ENCODE results near the gene ARAP1.

ARAP1 gene

DNA sequence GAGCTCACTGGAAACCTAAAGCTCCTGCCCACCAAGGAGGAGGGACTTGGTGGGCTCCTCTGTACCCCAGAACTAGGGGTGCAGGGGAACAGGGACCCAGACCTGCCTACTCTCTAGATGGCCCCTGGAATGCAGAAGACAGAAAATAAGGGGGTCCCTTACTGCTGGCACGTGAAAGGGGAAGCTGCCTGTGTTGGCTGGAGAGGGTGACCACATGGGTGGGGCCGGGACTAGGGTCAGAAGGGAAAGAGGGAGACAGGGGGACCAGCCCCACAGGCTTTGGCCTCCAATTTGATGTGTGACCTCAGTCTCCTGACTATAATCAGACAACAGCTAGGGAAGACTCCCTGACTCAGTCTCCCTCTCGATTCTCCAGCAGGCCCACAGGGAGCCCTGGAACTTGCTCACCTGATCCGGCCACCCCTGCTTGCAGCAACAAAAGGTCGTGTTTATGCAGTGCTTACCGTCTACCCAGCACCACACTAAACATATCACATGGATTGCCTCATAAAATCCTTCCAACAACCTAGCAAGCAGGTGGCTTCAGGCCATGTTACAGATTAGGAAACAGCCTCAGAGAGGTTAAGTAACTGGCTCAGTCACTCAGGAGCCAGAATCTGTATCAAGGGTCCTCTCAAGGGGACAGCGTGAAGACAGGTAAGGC lies 10.2 kb downstream of the ARAP1 start:
- FAIRE-seq, result no peak

DNA sequence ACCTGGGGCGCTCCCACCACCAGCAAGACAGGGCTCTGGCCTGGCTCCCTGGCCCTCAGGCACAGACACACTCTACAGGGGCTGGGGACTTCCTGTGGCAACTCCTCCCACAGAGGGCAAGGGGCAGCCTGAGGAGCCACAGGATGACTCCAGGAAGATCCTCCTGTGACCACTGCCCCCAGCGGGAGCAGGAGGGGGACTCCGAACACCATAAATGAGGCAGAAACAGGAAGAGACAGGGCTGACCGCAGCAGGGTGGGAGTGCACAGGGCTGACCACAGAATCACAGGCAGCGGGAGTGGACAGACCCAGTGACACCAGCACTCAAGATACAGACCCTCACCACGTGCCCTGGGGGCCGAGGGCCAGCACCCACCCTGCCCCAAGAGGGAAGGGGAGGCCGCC lies 10.8 kb downstream of the ARAP1 start:
- FAIRE-seq, result no peak

DNA sequence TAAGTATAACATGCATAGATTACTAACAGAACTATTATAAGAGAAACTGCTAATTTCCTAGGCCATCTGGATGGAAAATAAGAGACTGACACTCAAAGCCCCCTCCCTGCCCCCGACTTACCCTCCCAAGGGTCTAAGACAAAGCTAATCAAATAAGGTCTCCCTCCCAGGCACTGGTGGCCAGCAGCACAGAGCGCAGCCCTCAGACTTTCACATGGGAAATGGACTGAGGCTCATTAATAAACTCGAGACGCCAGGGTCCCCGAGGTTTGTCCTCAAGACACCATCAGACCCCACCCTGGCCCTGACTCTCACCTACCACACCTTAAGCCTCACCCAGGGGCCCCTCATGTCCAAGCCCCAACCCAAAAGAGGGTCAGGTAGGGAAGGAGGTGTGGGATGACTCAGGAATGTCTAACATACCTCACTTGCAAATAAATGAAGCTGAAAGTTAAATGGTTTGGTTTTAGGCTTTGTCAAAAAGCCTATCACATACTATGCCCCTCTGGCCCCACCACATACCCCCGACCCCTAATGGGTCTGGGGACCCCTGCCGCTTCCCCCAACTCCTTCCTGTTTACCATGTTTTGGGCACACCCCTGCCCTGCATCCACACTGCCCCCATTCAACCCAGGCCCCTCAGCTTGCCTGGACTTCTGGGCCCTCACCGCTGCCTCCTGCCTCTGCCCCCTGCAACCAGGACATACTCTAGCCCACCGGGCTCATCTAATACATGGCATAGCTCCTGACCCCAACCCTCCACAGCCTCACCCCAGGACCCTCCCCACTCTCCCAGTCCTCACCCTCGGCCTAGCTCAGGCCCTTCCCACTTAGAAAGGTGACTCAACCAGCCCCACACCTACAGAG lies 11.4 kb downstream of the ARAP1 start:
- FAIRE-seq, result no peak

DNA sequence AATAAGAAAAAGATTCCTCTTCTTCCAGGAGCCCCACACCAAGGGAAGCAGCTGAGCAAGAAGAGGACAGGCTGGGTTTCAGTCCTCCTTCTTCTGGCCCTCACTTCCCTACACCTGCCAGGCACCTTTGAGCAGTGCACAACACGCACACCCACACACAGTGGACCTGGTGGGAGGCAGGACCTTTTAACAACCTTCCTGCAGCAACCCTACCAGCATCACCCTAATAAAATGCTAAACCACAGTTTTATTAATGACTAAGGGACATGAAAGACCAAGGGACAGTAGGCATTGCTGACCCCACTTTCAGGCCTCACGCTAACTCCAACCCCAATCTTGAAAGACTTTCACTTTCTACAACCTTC lies 12.2 kb downstream of the ARAP1 start:
- FAIRE-seq, result no peak

DNA sequence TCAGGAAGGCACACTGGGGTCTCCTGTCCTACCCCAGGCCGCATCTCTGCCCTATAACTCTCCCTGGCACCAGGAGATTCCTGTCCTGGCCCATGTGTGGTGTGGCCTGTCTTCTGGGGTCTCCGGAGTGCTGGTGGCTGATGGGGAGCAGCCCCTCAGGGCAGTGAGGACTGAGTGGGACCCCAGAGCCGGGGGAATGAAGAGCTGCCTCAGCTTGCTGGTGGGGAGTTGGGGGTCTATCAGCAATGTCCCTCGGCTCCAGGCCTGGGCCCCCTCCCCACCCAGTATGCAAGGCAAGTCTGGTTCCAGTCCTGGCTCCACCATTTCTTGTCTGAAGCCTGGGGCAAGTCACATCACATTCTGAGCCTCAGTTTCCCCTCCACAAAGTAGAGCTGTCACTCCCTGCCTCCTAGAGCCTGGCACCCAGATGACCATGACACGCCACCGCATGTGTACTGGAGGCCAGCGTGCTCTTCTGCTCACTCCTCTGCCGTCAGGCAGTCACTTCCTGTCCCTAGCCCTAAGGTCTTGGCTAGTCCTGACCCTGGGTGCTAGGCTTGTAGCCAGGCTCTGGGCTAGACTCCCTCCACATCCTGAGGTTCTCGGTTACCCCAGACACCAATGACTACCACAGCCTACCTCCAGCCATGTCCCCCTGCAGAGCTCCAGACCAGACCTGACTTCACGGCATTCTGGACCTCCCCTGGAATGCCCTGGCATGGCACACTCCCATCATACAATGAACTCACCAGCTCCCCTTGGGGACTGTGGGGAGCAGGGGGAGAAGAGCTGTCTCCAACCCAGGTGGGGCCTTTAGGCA lies 12.8 kb downstream of the ARAP1 start:
- no peak for FAIRE-seq

DNA sequence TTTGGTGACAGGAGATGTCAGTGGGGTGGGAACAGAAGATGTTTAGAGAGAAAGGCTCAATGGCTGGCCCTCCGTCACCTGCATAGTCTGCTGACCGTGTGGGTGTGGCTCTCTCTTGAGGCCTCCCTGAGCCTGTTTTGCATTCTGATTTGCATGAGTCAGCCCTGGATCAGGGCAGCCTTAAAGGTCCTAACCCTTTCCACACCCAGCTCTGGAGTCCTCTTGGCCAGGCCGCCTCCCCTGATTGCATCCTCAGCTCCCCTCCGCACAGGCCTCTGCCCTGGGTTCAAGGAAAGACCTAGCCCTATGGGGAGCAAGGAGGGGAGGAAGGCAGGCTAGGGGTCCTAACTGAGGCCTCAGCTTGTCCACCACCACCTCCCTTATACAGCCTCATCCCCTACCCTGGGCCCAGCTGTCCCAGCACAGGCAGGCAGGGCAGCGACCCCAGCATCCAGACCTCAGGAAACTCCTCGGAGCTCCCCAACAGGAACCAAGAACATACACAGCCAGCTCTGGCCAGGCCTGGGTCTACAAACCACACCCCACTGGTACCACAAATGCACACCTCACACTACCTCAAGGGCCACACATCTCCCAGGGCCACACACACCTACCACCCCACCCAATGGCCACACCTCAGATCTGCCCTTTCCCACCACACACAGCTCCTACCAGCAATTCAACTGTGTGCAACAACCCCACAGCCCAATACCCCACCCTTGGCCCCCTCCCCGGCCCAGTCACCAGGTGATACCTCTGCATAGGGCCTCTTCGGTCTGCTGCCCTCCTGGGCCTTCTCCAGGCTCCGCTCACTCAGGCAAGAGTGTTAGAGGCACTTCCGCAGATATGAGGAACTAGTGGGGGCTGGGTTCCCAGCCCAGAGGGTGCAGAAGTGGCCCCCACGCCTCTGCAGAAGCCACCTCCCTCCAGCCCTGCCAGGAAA lies 13.7 kb downstream of the ARAP1 start:
- no peak for FAIRE-seq

DNA sequence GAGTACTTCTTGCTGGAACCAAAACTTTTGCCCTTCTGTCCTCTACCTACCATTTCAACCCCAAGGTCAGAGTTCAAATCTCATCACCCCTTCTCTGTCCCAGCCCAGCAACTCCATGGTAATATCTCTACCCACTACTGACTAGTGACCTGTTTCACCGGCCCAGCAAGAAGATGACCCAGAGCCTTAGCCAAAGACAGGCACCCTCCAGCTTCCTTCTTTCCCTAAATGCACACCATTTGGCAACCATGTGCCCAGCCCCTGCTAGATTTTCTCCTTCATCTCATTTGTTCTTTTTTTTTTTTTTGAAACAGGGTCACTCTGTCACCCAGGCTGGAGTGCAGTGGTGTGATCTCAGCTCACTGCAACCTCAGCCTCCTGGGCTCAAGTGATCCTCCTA lies 14.9 kb downstream of the ARAP1 start:
- FAIRE-seq, result no peak

DNA sequence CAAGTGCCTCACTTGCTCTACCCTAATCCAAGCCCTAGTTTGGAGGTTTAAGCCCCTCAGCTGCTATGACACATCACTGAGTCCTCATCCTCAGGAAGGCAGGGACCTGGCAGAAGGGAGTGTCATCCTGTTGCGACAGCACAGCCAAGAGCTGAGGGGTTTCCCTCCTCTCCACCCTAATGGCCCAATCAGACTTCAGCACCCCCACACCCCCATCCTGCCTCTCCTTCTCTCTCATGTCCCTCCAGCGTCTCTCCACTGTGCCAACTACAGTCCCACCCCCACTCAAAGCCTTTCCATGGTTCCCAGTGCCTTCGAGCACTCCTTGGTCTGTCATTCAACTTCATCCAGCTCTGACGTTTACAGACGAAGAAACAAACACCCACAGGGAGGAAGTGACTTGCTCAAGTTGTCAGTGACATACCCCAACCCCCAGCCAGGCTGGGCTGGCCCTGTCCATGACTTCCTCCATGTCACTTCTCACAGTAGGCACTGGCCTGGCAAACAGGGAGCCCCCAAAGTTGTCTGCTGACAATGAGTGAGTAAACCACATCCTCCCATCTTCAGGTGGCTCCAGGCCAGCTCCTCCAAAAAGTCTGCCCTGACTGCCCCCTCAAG lies 15.6 kb downstream of the ARAP1 start:
- FAIRE-seq, result no peak

DNA sequence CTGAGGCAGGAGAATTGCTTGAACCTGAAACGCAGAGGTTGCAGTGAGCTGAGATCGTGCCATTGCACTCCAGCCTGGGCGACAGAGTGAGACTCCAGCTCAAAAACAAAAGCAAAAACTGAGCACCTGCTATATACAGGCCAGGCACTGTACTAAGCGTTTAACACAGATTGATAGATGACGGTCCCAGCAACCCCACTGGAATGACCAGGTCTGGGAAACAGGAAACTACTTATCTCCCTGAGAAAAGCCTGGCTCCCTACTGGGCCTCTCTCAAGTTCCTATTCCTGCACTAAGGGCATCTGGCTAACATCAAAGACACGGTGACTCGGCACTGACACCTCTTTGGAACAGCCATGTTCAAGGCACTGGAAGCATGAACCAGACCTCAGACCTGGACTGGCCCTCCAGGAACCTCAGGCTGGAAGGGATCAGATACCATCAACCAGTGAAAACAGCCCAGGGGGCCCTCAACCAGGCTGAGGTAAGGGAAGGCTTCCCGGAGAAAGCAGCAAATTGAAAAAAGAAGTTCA lies 16.6 kb downstream of the ARAP1 start:
- no peak for FAIRE-seq

DNA sequence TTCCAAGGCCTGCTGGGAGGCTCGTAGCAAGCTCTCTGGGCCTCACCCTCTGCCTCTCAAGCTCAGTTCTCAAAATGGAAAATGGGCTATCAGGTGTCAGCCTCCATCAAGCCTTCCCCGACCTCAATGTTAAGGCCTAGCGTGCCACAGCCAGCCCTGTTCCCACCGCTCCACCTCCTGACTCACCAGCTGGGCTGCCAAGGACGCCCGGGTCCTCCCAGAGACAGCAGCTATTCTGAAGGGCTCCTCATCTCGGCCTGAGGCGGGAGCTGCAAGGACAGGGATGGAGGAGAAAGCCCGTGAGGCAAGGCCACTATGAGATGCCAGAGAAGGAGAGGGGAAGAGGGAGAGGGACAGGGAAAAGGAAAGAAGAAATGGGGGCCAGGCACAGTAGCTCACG lies 19.9 kb downstream of the ARAP1 start:
- FAIRE-seq, result no peak

DNA sequence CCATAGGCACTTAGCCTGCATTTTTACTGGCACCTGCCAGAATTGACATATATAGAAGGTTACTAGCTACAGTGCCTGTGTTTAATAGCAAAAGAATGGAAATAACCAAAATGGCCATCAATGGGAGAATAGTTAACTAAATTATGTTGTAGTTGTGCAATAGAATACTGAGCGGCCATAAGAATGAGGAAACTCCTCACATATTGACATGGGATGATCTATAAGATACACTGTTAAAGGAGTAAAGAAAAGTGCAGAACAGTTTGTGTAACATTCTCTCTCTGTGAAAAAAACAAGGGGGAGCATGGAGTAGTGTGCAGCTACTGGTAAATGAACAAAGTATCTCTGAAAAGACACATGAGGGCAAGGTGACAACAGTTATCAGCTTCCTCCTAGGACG lies 21.5 kb downstream of the ARAP1 start:
- no peak for FAIRE-seq

DNA sequence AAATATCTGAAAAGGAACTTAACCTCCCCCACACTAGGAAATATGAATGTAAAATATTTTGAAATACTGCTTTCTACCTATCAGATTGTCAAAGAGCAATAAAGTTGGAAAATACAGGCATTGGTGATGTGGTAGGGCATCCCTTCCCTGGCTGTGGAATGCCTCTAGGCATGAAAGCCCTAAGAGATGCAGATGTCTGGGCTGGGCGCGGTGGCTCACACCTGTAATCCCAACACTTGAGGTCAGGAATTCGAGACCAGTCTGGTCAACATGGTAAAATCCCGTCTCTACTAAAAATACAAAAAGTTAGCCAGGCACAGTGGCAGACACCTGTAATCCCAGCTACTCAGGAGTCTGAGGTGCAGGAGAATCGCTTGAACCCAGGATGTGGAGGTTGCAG lies 22.0 kb downstream of the ARAP1 start:
- no peak for FAIRE-seq

DNA sequence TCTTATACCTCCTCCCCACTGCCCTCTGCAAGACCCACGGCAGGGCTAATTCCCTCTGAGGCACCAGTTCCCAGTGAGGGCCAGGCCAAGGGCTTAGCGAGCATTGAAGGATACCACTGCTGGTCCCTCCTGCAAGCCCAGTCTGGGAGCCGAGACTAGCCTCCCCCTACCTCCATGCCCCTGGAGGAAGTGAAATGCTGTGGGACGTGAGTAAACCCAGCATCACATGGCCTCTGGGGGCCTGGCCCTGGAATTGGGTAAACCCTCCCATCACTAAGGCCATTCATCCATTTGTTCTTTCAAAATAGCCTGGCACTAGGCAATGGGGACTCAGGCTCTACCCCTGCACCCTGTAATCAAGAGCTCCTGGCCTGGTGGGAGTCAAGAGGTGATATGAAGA lies 24.7 kb downstream of the ARAP1 start:
- no peak for FAIRE-seq

DNA sequence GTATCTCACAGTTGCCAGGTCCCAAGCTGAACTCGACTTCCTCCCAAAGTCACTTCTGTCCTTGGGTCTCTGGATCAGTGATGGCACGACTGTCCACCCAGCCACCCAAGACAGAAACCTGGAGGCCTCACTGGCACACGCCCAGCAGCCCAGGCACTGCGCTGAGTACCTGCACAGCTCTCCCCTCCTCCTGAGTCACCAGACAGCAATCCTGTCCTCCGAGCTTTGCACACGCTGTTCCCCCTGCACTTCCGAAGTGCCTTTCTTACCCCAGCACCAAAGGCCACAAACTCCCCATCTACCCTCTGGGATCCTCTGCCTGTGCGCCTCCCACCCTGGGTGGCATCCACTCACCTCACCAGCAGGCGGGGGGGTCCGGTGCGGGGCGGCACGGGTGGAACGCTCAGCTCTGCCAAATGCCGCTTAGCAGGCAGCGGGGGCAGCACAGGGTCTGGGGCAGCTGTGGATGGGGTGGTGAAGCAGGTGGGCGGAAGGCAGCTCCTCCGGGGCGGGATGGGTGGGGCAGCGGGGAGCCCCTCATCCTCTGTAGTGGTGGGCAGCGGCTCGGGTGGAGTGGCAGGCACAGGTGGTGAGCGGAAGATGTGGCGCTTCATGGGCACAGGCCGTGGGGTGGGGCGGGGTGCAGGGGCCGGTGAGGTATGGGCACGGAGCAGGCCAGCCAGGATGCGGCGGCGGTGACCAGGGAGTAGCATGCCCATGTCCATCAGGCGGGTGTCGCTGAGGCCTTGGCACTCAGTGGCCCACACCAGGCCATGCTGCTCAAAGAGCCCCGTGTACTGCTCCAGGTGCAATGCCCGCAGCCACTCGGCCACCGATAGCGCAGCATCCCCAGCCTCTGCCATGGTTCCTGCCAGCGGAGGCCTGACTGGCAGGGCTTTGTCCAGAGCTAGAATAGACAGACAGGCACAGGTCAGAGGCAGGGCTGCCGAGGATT lies 25.7 kb downstream of the ARAP1 start:
- no peak for FAIRE-seq

DNA sequence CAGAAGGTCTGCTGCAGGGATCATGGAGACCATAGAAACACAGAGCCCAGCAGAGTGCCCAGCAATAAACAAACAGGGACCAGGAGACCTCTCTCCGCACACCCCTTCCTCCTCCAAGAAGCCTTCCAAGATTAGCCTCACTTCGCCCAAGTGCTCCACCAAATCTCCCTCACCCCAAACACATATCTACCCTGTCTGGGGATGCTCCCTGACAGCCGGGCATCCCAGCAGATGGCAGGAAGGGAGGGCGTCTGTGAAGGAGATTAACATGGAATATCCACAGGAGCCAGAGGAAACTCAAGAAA lies 26.5 kb downstream of the ARAP1 start:
- FAIRE-seq, result no peak

DNA sequence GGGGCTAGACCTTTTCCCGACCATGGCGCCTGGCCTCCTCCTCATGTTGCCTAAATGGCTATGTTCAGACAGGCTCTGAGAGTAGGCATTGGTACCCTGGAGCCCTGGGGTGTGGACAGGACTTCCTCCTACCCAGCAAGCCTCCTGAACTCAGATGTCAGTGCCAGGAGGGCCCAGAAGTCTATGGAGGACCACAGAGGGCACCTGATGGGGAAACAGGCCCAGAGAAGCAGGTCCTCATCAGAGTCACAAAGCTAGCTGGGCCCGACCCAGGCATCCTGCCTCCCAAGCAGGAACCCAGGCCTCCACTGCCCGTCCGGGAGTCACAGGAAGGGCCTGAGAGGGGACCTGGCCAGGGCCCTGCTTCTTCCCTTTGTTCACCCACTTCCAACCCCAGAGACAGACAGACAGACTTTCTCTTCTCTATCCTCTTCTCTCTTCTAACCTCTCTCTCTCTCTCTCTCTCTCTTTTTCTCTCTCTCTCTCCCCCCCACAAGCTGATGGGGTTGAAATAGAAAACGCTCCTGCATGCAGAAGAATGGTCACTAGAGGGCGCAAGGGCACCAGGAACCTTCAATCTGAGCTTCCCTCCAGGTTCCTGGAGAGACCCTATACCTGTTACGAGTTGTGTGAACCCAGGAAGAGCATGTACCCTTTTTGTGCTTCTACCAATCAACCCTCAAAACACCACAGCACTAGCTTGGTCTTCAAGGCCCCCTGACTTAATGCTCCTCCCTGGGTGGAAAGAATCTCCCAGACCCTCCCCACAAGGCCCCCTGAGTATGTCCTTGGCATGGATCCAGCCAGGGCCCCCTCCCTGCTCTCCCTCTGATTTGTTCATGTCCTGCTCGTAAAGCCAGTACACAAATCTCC lies 27.1 kb downstream of the ARAP1 start:
- FAIRE-seq, result no peak

DNA sequence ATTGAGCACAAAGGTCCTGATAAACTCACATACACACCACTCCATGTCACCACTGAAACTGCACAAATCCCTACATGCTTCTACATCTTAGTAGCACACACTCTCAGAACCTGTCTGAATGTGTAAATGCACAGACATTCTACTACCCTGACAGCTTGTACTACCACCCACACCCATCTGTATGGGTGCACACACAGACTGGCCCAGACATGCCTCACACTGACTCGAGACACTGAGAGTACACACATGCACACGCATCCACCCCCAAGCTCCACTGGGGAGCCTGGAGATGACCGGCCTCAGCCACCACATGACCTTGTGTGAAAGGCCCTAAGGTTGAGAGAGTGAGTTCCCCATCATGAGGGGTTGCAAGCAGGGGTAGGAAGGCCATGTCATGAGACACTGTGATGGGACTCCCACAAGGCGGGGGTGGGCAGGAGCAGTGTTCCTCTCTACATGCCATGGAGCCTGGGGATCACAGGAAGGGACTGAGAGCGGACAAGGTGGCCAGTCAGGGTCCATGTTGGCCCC lies 28.1 kb downstream of the ARAP1 start:
- no peak for FAIRE-seq

DNA sequence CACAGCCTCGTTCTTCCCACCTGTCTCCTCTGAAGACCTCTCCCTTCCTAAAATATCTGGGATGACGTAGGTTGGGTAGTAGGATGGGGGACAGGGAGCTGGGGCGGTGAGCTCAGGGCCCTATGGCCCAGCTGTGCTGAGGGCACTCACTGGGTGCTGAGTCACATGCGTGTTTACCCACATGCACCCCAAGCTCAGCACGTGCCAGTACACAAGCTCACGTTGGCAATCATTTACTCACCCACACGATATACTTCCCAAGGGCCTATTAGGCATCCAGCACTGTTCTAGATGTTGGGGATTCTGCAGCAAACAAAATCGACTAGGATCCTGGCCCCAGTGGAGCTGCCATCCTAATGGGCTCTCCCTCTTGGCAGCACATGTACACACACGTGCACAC lies 28.7 kb downstream of the ARAP1 start:
- FAIRE-seq, result no peak

DNA sequence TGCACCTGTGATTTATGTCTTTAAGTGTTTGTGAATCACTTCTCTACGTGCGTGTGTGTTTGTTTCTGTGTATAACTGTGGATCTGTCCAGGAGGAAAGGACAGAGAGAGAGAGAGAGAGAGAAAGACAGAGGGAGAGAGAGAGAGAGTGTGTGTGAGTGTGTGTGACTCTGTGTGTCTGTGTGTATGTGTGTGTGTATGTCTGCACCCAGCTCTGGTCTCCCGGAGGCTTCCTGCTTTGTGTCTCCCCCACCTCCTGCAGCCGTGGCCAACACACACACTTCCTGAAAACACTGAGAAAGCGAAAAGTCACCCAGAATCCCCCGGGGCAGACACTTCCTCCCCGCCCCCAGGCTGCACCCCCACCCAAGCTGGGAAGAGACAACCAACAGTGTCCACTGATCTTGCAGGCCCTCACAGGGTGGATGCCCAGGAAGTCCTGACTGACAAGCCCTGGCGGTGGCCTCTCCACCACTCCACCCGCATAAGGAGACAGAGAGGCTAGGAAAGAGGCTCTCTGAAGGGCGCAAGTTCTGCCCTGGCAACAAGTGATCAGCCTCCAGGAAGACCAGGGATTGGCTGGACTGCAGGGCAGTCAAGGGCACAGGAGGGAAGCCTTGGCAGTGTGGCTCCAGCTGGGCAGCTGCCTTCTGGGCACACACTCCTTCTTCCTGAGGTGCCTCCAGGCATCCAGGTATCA lies 30.0 kb downstream of the ARAP1 start:
- FAIRE-seq, result no peak
